Type B pancreatic cell (in vitro differentiated cells): ENCODE data around the gene LGR6. TPM values are rescaled to one million over a fixed set of nuclear protein-coding genes. Genes with fewer than 3 reads are reported as not detected.

Experiments
- DNase-seq: peaks from one replicate; pipeline ENCODE4 v3.0.0; 2021; ENCODE audit warnings: mixed read lengths; ENCODE audit not compliant: unreplicated experiment; ENCODE audit errors: extremely low spot score
- H3K27ac Mint-ChIP-seq: 2 replicates; pipeline ENCODE4 v1.8.0; 2021; ENCODE audit warnings: mild to moderate bottlenecking, mixed read lengths
- H3K27me3 Mint-ChIP-seq: 2 replicates; pipeline ENCODE4 v1.8.0; 2021; ENCODE audit warnings: mixed read lengths
- H3K36me3 Mint-ChIP-seq: 2 replicates; pipeline ENCODE4 v1.8.0; 2021; ENCODE audit warnings: mixed read lengths
- H3K4me1 Mint-ChIP-seq: one replicate; pipeline ENCODE4 v1.8.0; 2021; ENCODE audit warnings: mixed read lengths; ENCODE audit not compliant: unreplicated experiment
- H3K4me3 Mint-ChIP-seq: 2 replicates; pipeline ENCODE4 v1.8.0; 2021; ENCODE audit warnings: mild to moderate bottlenecking, mixed read lengths
- H3K9me3 Mint-ChIP-seq: 2 replicates; pipeline ENCODE4 v1.8.0; 2021; ENCODE audit warnings: mixed read lengths
- CTCF ChIP-seq: fragments of 200-600 bp; sonication (generic); conservative IDR thresholded peaks from 2 replicates; pipeline ENCODE4 v1.5.0; 2021; ENCODE audit warnings: antibody characterized with exemption, mild to moderate bottlenecking
- total RNA-seq: library from RNA; stranded (reverse); gene quantifications from 2 replicates; pipeline ENCODE4 v1.2.1, GENCODE V29; 2021; ENCODE audit warnings: low replicate concordance

The LGR6 gene
- total RNA-seq, 1 donor from 2014 or later: 2.8 TPM

DNA sequence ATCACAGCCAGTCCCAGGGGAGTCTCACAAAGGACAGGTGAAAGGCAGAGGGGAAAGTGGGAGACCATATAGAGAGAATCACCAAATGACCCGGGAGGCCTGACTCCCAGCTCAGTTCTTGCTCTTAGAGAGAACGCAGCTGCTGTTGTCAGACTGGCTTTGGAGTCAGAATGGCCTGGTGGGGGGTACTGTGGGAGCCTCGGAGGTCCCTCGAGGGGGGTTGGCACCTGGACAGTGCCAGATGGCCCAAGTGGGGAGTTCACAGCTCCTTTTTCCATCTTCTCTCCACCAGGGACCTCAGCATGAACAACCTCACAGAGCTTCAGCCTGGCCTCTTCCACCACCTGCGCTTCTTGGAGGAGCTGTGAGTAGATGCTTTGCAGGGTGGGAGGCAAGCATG lies 31.5 kb downstream of the LGR6 start:
- no peak for TF ChIP-seq CTCF
- Mint-ChIP-seq H3K27me3 (peaks cover 48% of the 10 kb centered on the region), H3K4me3 (no peak overlapping the region), H3K9me3 (no peaks in the 10 kb centered on the region), H3K4me1 (peaks cover 13% of the 10 kb centered on the region), H3K36me3 (peaks cover 3% of the 10 kb centered on the region), H3K27ac (no peak overlapping the region)
- DNase-seq: no peak

GRCh38 chr1:202227053-202227672 lies 33.6 kb downstream of the LGR6 start:
- Mint-ChIP-seq H3K4me3 (no peak overlapping the region), H3K27ac (no peak overlapping the region), H3K36me3 (peaks cover 3% of the 10 kb centered on the region), H3K9me3 (no peaks in the 10 kb centered on the region), H3K27me3 (peaks cover 40% of the 10 kb centered on the region), H3K4me1 (peaks cover 5% of the 10 kb centered on the region)
- DNase-seq: no peak
- TF ChIP-seq CTCF: no peak

- peak overlapping the region; percentile 8 for H3K27ac Mint-ChIP-seq
- peaks cover 5% of the 10 kb centered on the region for H3K4me1 Mint-ChIP-seq
- H3K4me3 Mint-ChIP-seq: no peak overlapping the region
- no peaks in the 10 kb centered on the region for H3K9me3 Mint-ChIP-seq
- DNase-seq: no peak
- H3K27me3 Mint-ChIP-seq: peaks cover 40% of the 10 kb centered on the region
- TF ChIP-seq CTCF: no peak
- peaks cover 3% of the 10 kb centered on the region for H3K36me3 Mint-ChIP-seq
These were observed 34.4 kb downstream of the LGR6 start for GRCh38 chr1:202227997-202228401.

GRCh38 chr1:202228484-202229122 lies 35.0 kb downstream of the LGR6 start:
- H3K9me3 Mint-ChIP-seq: no peaks in the 10 kb centered on the region

DNA sequence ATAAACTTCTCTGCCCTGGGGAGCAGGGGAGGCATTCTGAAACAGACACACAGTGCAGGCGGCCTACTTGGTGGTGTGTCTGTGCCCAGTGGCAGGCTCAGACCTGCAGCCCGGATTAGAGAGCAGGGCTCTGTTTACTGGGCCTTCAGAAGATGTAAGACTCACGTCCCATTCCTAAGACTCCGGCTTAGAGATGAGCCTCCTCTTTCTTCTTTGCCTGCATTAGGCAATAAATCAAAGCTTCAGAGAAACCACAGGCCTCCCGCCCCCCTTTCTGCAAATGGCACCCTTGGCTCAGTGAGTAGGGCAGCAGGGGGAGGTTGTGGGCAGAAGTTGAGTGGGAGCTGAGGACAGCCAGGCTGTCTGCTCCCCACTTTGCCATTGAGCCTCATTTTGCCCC lies 35.8 kb downstream of the LGR6 start:
- DNase-seq: no peak
- no peaks in the 10 kb centered on the region for H3K4me1 Mint-ChIP-seq
- H3K36me3 Mint-ChIP-seq: peaks cover 3% of the 10 kb centered on the region
- no peak overlapping the region for H3K27ac Mint-ChIP-seq
- peaks cover 34% of the 10 kb centered on the region for H3K27me3 Mint-ChIP-seq
- TF ChIP-seq CTCF: no peak
- no peak overlapping the region for H3K4me3 Mint-ChIP-seq
- no peaks in the 10 kb centered on the region for H3K9me3 Mint-ChIP-seq

More at GRCh38 chr1:202228484-202229122, 35.0 kb downstream of the LGR6 start:
- peak overlapping the region; percentile 8 for H3K27ac Mint-ChIP-seq
- no peak for DNase-seq
- no peaks in the 10 kb centered on the region for H3K4me1 Mint-ChIP-seq
- H3K27me3 Mint-ChIP-seq: peaks cover 36% of the 10 kb centered on the region
- peaks cover 3% of the 10 kb centered on the region for H3K36me3 Mint-ChIP-seq
- H3K4me3 Mint-ChIP-seq: no peak overlapping the region
- no peak for TF ChIP-seq CTCF
